ENCODE measurements around the gene PHKA2.

The PHKA2 gene

DNA sequence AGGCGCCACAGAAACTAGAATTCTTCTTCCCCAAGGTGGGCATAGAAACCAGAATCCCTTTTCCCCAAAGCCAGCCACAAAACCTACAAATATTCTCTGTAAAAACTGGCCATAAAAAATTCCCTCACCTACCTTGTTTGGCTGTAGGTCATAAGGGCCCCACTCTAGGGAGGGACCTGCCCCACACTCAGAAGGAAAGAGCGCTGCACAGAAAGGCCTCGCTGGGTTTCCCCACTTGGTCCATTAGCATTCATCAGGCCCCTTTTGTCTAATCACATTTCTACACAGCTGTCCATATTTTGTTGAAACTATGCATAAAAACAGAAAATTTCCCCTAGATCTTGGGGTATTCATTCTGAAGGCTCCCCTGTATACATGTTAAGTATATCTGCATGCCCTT is 54.1 kb downstream of the PHKA2 start:
- DNase-seq, result no peak

DNA sequence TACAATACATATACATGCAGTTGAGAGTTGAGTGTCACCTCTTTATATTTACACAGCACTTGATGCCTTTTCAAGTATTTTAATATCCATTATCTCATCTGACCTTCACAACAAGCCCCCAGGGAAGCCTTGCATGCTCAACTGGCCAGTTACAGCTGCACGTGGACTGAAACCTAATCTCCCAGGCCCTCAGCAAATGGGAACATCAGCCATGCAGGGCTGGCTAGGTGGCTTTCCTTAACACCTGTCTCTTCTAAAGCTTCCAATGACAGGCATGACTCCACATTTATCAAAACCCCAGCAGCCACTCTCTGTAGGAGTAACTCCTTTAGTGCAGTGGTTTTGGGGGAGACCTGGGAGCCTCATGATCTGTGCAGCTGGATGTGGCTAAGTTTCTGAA is 56.4 kb downstream of the PHKA2 start:
- no peak for DNase-seq

DNA sequence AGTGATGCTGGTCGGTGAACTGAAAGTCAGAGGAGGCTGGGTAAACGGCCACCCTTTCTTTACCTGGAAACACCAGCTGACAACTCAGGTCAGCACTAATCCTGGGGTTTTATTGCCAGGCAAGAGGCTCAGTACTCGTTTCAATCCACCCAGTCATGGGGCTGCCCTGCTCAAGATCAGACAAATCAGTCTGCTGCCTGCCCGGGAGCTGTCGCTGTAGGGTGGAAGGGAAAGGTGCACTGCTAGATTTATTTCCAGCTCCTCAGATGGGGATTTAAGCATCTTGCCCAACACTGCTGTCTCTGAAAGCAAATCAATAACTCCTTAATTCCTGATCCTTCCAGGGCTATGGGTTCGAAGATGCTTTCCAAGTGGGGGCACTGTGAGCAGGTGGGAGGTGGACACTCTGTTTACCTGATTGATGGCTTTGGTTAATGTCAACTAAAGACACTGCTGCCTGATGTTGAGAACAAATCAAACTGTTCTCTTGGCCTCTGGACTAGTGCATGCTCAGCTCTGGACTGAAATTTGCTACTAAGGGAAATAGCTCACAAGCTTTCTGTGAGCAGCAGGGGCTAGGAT is 59.3 kb downstream of the PHKA2 start:
- DNase-seq, result no peak

DNA sequence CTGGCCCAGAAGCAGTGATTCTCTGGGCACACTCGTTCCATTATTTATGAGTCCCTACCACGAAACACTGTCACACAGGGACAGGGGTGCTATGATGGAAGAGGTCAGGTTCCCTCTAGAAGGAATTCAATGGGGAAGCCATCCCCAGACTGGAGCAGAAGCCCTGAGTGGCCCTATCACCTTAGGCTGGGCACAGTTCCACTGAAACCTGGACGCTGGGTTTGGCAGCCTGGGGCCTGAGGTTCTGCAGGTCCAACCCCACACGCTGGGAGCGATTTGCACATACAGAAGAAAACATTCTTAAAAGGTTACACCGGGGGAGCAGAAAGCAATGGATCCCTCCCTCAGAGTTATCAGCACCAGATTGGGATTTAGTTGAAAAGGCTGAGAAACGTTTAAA is 63.3 kb downstream of the PHKA2 start:
- no peak for DNase-seq

- DNase-seq, result no peak
Observed at GRCh38 chrX:18920079-18920478, 63.8 kb downstream of the PHKA2 start.

DNA sequence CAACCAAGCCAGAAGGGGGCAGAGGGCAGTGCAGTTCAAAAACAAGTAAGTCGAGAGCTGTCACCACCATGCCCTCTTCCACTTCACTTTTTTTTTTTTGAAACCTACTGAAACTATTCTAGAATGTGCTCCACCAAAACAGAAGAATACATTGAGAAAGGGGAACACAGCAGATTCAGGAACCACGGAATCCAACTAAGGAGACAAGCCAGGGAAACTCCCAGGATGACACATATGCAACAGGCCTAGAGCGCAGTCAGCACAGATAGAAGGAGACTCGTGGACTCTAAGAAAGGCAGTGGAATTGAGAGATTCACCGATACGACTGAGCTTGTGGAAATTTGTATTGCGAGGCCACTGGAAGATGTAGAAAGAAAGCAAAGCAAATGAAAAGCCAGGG is 66.1 kb downstream of the PHKA2 start:
- DNase-seq, result no peak

DNA sequence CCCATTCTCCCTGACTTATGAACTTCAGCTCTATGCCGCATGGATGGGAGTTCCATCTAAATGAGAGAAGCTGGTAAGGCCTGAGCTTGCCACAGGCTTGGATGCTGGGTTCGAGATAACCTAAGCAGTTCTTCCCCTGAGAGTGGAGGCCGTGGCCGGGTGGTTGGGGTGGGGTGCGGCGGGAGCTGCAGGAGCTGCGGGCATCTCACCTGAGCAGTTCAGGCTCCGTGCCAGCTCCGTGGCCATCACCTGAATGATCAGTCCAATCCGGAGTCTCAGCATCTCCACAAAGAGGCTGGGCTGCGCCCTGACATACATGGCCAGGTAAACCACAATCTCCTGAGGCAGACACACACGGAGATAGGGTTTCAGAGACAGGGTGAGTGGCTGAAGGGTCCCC is 77.6 kb downstream of the PHKA2 start:
- no peak for DNase-seq

- DNase-seq, result no peak
Observed at GRCh38 chrX:18900401-18900976, 83.4 kb downstream of the PHKA2 start.

DNA sequence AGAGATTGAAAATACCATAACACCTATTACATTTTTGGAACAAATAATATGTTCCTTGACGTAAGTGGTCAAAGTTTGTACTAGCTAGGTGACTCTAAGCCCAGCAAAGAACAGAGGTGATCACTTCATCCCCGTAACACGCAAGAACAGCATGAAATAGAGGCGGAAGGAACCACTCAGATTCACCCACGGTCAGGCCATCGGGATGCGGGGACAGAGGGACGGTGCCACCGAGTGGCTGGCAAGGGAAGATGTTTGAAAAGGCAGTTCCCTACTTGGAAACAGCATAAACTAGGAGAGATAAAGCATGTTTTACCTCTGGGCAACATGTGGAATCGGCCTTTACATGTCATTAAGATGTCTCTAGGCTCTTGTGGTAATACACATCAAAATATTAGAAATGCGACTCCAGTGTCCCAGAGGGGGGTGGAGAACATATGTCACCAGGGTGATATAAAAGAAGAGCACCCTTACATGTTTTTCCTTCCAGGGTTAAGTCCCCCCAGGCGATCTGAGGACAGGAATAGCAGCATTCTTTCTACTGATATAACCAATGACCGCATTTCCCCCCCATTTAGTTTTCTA is 84.0 kb downstream of the PHKA2 start:
- DNase-seq, result no peak

GRCh38 chrX:18898492-18898891 is 85.4 kb downstream of the PHKA2 start:
- no peak for DNase-seq

DNA sequence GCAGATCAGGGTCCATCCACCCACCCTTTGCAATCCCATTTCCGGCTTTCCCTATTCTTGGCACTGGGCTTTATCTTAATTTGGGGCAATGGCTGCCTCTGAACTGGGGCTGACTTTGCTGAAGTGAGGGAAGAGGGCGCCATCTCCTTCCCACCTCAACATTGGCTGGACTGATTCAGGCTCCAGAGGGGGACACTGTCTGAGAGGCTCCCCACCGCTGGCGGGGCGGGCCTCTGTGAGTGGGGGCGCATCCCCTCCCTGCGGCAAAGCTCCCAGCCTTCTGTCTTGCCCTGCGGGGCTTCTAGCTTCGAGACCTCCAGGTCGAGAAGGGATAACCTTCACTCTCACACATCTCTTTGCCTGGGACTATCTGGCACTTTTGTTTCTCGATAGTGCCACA is 85.8 kb downstream of the PHKA2 start:
- no peak for DNase-seq

GRCh38 chrX:18897611-18898010 is 86.3 kb downstream of the PHKA2 start:
- DNase-seq, result no peak

GRCh38 chrX:18896680-18897544 is 87.0 kb downstream of the PHKA2 start:
- no peak for DNase-seq

DNA sequence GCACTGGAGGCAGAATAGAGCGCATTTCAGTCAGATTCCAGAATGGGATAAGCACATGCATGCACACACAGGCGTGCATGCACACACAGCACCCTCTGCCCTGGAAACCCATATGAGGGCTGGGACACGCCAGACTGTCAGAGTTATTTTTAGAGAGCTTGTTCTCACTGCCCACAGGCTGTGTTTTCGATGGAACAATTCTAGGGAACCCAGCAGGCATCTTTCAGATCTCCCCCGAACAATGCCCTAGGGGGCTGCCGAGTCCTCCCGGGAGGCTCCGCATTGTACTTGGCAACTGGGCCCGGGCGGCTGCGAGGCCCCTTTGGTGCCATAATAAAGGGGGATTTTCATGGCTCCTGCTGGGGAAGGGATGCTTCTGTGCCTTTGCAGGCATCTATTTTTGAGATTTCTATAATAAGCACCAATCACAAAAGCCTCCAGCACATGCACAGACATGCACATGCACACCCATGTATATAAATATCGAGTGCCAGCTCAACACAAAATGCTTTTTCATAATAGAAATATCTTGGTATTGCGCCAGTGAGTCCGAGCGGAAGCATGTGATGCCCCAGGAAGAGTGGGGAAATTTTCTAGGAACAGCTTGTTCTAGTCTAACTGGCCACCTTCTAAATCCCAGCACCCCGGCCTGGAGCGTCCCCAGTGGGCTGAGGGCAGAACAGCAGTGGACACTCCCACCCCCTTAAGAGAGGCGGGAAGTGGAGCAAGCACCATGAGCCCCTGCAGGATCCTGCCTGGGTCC is 88.5 kb downstream of the PHKA2 start:
- DNase-seq, result no peak

DNA sequence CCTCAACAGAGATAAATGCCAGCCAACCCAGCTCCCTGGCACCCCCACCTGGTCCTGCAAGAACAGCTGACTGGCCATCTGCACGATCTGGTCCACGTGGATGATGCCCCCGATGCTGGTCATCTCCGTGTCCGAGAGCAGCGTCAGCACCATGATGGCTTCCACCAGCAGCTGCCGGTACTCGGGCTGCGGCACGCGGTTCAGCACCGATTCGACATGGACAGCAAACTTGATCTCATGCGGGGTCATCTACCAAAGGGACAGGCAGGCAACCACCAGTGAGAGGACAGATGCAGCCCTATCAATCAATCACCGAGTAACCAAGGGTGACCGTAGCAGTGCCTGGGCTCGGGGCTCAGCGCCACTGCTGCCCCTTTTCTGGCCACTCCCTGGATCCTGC is 89.8 kb downstream of the PHKA2 start:
- no peak for DNase-seq

GRCh38 chrX:18893536-18893935 is 90.4 kb downstream of the PHKA2 start:
- DNase-seq, result no peak

- no peak for DNase-seq
Observed at GRCh38 chrX:18892899-18893298, 91.0 kb downstream of the PHKA2 start.

DNA sequence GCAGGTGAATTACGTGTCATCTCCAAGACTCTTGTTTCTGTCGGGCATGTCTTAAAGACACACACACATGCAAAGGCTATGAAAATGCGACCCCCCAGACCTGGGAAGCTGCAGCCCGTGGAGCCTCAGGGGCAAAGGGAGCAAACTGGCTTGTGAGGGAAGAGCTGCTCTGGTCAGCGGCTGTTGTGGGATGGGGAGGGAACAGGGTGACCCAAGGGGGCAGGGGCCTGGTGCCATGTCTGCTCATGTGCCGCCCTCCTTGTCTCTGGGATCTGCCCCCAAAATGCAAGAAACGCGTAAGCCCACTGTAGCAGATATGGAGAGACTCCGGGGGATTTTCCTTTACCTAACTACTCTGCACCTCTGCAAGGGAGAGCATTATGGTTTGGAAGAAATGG is 92.4 kb downstream of the PHKA2 start:
- DNase-seq, result no peak

GRCh38 chrX:18890724-18891547 is 93.0 kb downstream of the PHKA2 start:
- no peak for DNase-seq

DNA sequence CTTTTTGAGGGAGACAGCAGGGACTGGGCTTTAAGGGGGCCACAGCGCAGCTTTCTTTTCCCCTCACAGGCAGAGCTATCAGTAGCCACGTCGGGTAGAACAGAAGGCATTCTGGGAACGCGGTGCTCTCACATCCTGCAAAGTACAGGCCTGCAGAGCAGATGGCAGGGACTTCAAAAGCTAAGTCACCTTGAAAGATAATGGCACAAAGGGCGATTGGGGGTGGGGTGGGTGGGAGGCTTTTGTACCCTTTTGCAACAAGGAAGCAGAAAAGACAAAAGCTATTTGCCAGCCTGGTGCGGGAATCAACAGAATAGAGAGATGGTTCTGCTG is 93.9 kb downstream of the PHKA2 start:
- DNase-seq, result no peak

- no peak for DNase-seq
Observed at GRCh38 chrX:18889346-18890048, 94.4 kb downstream of the PHKA2 start.

- no peak for DNase-seq
Observed at GRCh38 chrX:18888281-18888680, 95.6 kb downstream of the PHKA2 start.
